Thyroid gland (tissue), 4 donors: ENCODE data around the gene SFSWAP. TPM values are rescaled to one million over a fixed set of nuclear protein-coding genes. Genes with fewer than 3 reads are reported as not detected.

ENCODE experiments used
- DNase-seq, 2 donors: peaks; one replicate each; pipeline ENCODE4 v3.0.0-alpha.2; 2019
- H3K27ac ChIP-seq, 3 donors: fragments of 200-600 bp; sonication (generic); 1 replicate in 2 of 3; 2 replicates in 1 of 3; pipeline ENCODE4 v1.5.1; 2016 to 2019; ENCODE audit warnings: mild to moderate bottlenecking in 1 of 3, moderate library complexity in 1 of 3
- H3K27me3 ChIP-seq: fragments of 200-600 bp; sonication (generic); one replicate; pipeline ENCODE4 v1.5.1; 2019
- H3K36me3 ChIP-seq, 2 donors: fragments of 200-600 bp; sonication (generic); one replicate each; pipeline ENCODE4 v1.5.1; 2016 to 2019
- H3K4me1 ChIP-seq, 2 donors: fragments of 200-600 bp; sonication (generic); one replicate each; pipeline ENCODE4 v1.5.1; 2017 to 2019
- H3K4me3 ChIP-seq, 3 donors: fragments of 200-600 bp; sonication (generic); replicated peaks in 1 of 3; 1 replicate in 2 of 3; 2 replicates in 1 of 3; pipeline ENCODE4 v1.5.1; 2016; ENCODE audit warnings: mild to moderate bottlenecking in 1 of 3
- H3K9me3 ChIP-seq: fragments of 200-600 bp; sonication (generic); one replicate; pipeline ENCODE4 v1.5.1; 2017
- CTCF ChIP-seq, 6 experiments: fragments of 200-600 bp in 3 of 6; fragments of 450-650 bp in 3 of 6; sonication (generic) in 3 of 6; IDR thresholded peaks; one replicate each; pipeline ENCODE4 v1.5.1; 2016 to 2019; ENCODE audit warnings: antibody characterized with exemption in 6 of 6, mild to moderate bottlenecking in 2 of 6, inconsistent platforms in 1 of 6, moderate library complexity in 1 of 6
- POLR2A ChIP-seq, 2 donors: fragments of 450-650 bp; IDR thresholded peaks; one replicate each; pipeline ENCODE4 v1.6.1; 2017; ENCODE audit warnings: antibody characterized with exemption in 2 of 2, mild to moderate bottlenecking in 2 of 2, moderate library complexity in 1 of 2
- WGBS, 2 donors: methylation state at CpG; one replicate each; pipeline ENCODE4 v1.1.5; 2017; 5-methylcytosine and 5-hydroxymethylcytosine counted together
- intact Hi-C: fragments of 100-400 bp; cut with DNase I; formaldehyde crosslinking; loops from one replicate; pipeline ENCODE4 v1.15.1; 2023
- total RNA-seq, 4 donors: library from RNA; depleted of rRNA; stranded (reverse); fragments of >200 nt; gene quantifications; one replicate each; pipeline ENCODE4 v1.2.3, GENCODE V29; 2016

SFSWAP gene
- total RNA-seq, 4 donors from 2014 or later: 36.4 to 50.8 (median 42.6) TPM

- H3K4me3 ChIP-seq: no peak overlapping the region
- no peak overlapping the region for H3K27ac ChIP-seq
- TF ChIP-seq POLR2A (IDR thresholded peaks at IDR 0.05) (no peak), CTCF (IDR thresholded peaks at IDR 0.05) (no peak)
- WGBS, 2 donors: 82 to 91% methylated on average over 10 of the region's 10 CpGs
- H3K36me3 ChIP-seq: peaks cover 25 to 32% of the 10 kb centered on the region in 2 donors
- H3K4me1 ChIP-seq: no peaks in the 10 kb centered on the region
- no peak for DNase-seq
- H3K9me3 ChIP-seq: no peaks in the 10 kb centered on the region
- intact Hi-C loops: no loop called here
- H3K27me3 ChIP-seq: no peaks in the 10 kb centered on the region
Measured at GRCh38 chr12:131794573-131794972, 83.7 kb downstream of the SFSWAP start.

GRCh38 chr12:131795064-131795463 is 84.2 kb downstream of the SFSWAP start:
- DNase-seq: no peak
- H3K36me3 ChIP-seq: peaks cover 25 to 37% of the 10 kb centered on the region in 2 donors
- intact Hi-C loops: no loop called here
- no peak for TF ChIP-seq CTCF (IDR thresholded peaks at IDR 0.05)
- TF ChIP-seq POLR2A (IDR thresholded peaks at IDR 0.05): no peak
- H3K27ac ChIP-seq: no peak overlapping the region
- no peaks in the 10 kb centered on the region for H3K4me1 ChIP-seq
- no peaks in the 10 kb centered on the region for H3K9me3 ChIP-seq
- 87 to 95% methylated on average over 9 to 13 of the region's 14 CpGs for WGBS, 2 donors
- no peaks in the 10 kb centered on the region for H3K27me3 ChIP-seq
- no peak overlapping the region for H3K4me3 ChIP-seq

- Histone ChIP-seq H3K27ac (no peak overlapping the region), H3K9me3 (no peaks in the 10 kb centered on the region), H3K27me3 (no peaks in the 10 kb centered on the region), H3K36me3 (peaks cover 25 to 39% of the 10 kb centered on the region in 2 donors), H3K4me3 (no peak overlapping the region), H3K4me1 (no peaks in the 10 kb centered on the region)
- intact Hi-C loops: no loop called here
- peak in 1 of 2 donors; percentile 5 for DNase-seq
- TF ChIP-seq POLR2A (IDR thresholded peaks at IDR 0.05) (no peak), CTCF (IDR thresholded peaks at IDR 0.05) (no peak)
- 70 to 75% methylated on average over 13 to 14 of the region's 15 CpGs for WGBS, 2 donors
Measured at GRCh38 chr12:131795690-131796410, 85.0 kb downstream of the SFSWAP start.

- H3K9me3 ChIP-seq: no peaks in the 10 kb centered on the region
- peaks cover 25 to 39% of the 10 kb centered on the region in 2 donors for H3K36me3 ChIP-seq
- 87 to 96% methylated on average over 6 of the region's 6 CpGs for WGBS, 2 donors
- H3K4me1 ChIP-seq: no peaks in the 10 kb centered on the region
- no peak for DNase-seq
- H3K4me3 ChIP-seq: no peak overlapping the region
- no peaks in the 10 kb centered on the region for H3K27me3 ChIP-seq
- H3K27ac ChIP-seq: no peak overlapping the region
- intact Hi-C loops: no loop called here
- no peak for TF ChIP-seq CTCF (IDR thresholded peaks at IDR 0.05)
- TF ChIP-seq POLR2A (IDR thresholded peaks at IDR 0.05): no peak
Measured at GRCh38 chr12:131796411-131796736, 85.5 kb downstream of the SFSWAP start.

- WGBS, 2 donors: 93% methylated on average over 19 to 25 of the region's 28 CpGs
- no peak overlapping the region for H3K4me3 ChIP-seq
- intact Hi-C loops: no loop called here
- no peaks in the 10 kb centered on the region for H3K4me1 ChIP-seq
- H3K27me3 ChIP-seq: no peaks in the 10 kb centered on the region
- no peak overlapping the region for H3K27ac ChIP-seq
- no peak for DNase-seq
- TF ChIP-seq CTCF (IDR thresholded peaks at IDR 0.05): no peak
- TF ChIP-seq POLR2A (IDR thresholded peaks at IDR 0.05): no peak
- H3K9me3 ChIP-seq: no peaks in the 10 kb centered on the region
- peaks cover 25 to 39% of the 10 kb centered on the region in 2 donors for H3K36me3 ChIP-seq
Measured at GRCh38 chr12:131796754-131797587, 86.1 kb downstream of the SFSWAP start.
